WTC11 (cell line): ENCODE measurements around the gene SREBF2. TPM values are rescaled to one million over a fixed set of nuclear protein-coding genes. Genes with fewer than 3 reads are reported as not detected.

ENCODE experiments used
- ATAC-seq: fragments of 200-7000 bp; cut with Tn5 transposase; 2 replicates; pipeline ENCODE4 v1.10.0; 2021; ENCODE audit warnings: mild to moderate bottlenecking, moderate library complexity
- CTCF ChIA-PET: fragments of 300-600 bp; sonication (Branson Sonifier 250); formaldehyde crosslinking; loops from one replicate; lab custom pipeline; 2021; ENCODE audit warnings: antibody characterized with exemption; lab: Charles Lee
- POLR2A ChIA-PET: fragments of 350-600 bp; sonication (Branson Sonifier 250); formaldehyde crosslinking; loops from one replicate; lab custom pipeline; 2021; ENCODE audit warnings: antibody characterized with exemption; lab: Charles Lee
- DNase-seq: peaks from one replicate; pipeline ENCODE4 v3.0.0; 2021; ENCODE audit warnings: low spot score
- H3K27ac Mint-ChIP-seq: 2 replicates; pipeline ENCODE4 v1.8.0; 2021; ENCODE audit warnings: mixed read lengths
- H3K27me3 Mint-ChIP-seq: 2 replicates; pipeline ENCODE4 v1.8.0; 2021; ENCODE audit warnings: low read depth, mild to moderate bottlenecking, moderate library complexity, mixed read lengths
- H3K36me3 Mint-ChIP-seq: 2 replicates; pipeline ENCODE4 v1.8.0; 2021; ENCODE audit warnings: mixed read lengths
- H3K4me1 Mint-ChIP-seq: 2 replicates; pipeline ENCODE4 v1.8.0; 2022; ENCODE audit warnings: mixed read lengths
- H3K4me3 Mint-ChIP-seq: 2 replicates; pipeline ENCODE4 v1.8.0; 2021; ENCODE audit warnings: mild to moderate bottlenecking, moderate library complexity, mixed read lengths
- H3K9me3 Mint-ChIP-seq: 2 replicates; pipeline ENCODE4 v1.8.0; 2021; ENCODE audit warnings: mixed read lengths
- ATF1 ChIP-seq: sonication (generic); formaldehyde crosslinking; IDR thresholded peaks from 2 replicates; pipeline ENCODE4 v1.8.1; 2023; ENCODE audit warnings: mild to moderate bottlenecking, moderate library complexity, missing genetic modification reagents
- CBFB ChIP-seq: sonication (generic); formaldehyde crosslinking; IDR thresholded peaks from 2 replicates; pipeline ENCODE4 v1.8.1; 2022; ENCODE audit warnings: mild to moderate bottlenecking, low read depth, missing genetic modification reagents
- GABPB1 ChIP-seq: sonication (generic); formaldehyde crosslinking; IDR thresholded peaks from 2 replicates; pipeline ENCODE4 v1.8.1; 2023; ENCODE audit warnings: mild to moderate bottlenecking, missing genetic modification reagents
- IRF2 ChIP-seq: sonication (generic); formaldehyde crosslinking; IDR thresholded peaks from 2 replicates; pipeline ENCODE4 v1.8.0; 2022; ENCODE audit warnings: low read depth, missing genetic modification reagents, borderline replicate concordance
- JUN ChIP-seq: sonication (generic); formaldehyde crosslinking; IDR thresholded peaks from 2 replicates; pipeline ENCODE4 v1.8.0; 2023; ENCODE audit warnings: mild to moderate bottlenecking, missing genetic modification reagents
- MXD4 ChIP-seq: fragments of 250-450 bp; sonication (Bioruptor Pico); IDR thresholded peaks from 2 replicates; pipeline ENCODE4 v1.8.0; 2021; ENCODE audit warnings: mild to moderate bottlenecking, moderate library complexity, borderline replicate concordance
- NFYB ChIP-seq: sonication (generic); formaldehyde crosslinking; conservative IDR thresholded peaks from 2 replicates; pipeline ENCODE4 v1.8.0; 2022; ENCODE audit warnings: low read depth, missing genetic modification reagents
- NR1H2 ChIP-seq: sonication (generic); formaldehyde crosslinking; IDR thresholded peaks from 2 replicates; pipeline ENCODE4 v1.9.0; 2021; ENCODE audit warnings: mild to moderate bottlenecking, moderate library complexity, missing genetic modification reagents
- SOX15 ChIP-seq: fragments of 250-450 bp; sonication (Bioruptor Pico); IDR thresholded peaks from 2 replicates; pipeline ENCODE4 v1.9.0; 2021; ENCODE audit warnings: mild to moderate bottlenecking
- TP53 ChIP-seq: sonication (generic); formaldehyde crosslinking; IDR thresholded peaks from 2 replicates; pipeline ENCODE4 v1.8.1; 2023; ENCODE audit warnings: mild to moderate bottlenecking, missing genetic modification reagents
- USF1 ChIP-seq: sonication (generic); formaldehyde crosslinking; IDR thresholded peaks from 2 replicates; pipeline ENCODE4 v1.8.0; 2022; ENCODE audit warnings: mild to moderate bottlenecking, missing genetic modification reagents
- ZNF317 ChIP-seq: sonication (generic); formaldehyde crosslinking; IDR thresholded peaks from 2 replicates; pipeline ENCODE4 v1.8.1; 2023; ENCODE audit warnings: low read depth, mild to moderate bottlenecking, moderate library complexity, missing genetic modification reagents, borderline replicate concordance
- ZNF396 ChIP-seq: fragments of 250-450 bp; sonication (Bioruptor Pico); IDR thresholded peaks from 2 replicates; pipeline ENCODE4 v1.8.0; 2021; ENCODE audit warnings: mild to moderate bottlenecking, moderate library complexity, borderline replicate concordance
- total RNA-seq: library from RNA; stranded (reverse); gene quantifications from 3 replicates; pipeline ENCODE4 v1.2.3, GENCODE V29; 2021
- TF ChIP-seq, protein P1 (sequence below): sonication (generic); formaldehyde crosslinking; IDR thresholded peaks from 2 replicates; pipeline ENCODE4 v1.8.0; 2022; ENCODE audit warnings: mild to moderate bottlenecking, missing genetic modification reagents
- TF ChIP-seq, protein P2 (sequence below): fragments of 250-450 bp; sonication (Bioruptor Pico); IDR thresholded peaks from 2 replicates; pipeline ENCODE4 v2.1.2; 2022; ENCODE audit warnings: mild to moderate bottlenecking, moderate library complexity
- TF ChIP-seq, protein P3 (sequence below): sonication (generic); formaldehyde crosslinking; IDR thresholded peaks from 2 replicates; pipeline ENCODE4 v1.8.0; 2022; ENCODE audit warnings: mild to moderate bottlenecking, missing genetic modification reagents
- TF ChIP-seq, protein P4 (sequence below): fragments of 250-450 bp; sonication (Bioruptor Pico); IDR thresholded peaks from 2 replicates; pipeline ENCODE4 v1.9.0; 2021; ENCODE audit warnings: mild to moderate bottlenecking
- TF ChIP-seq, protein P5 (sequence below): sonication (generic); formaldehyde crosslinking; IDR thresholded peaks from 2 replicates; pipeline ENCODE4 v1.8.0; 2022; ENCODE audit warnings: mild to moderate bottlenecking, missing genetic modification reagents

The SREBF2 gene
- total RNA-seq, 1 experiment from 2014 or later = 151 TPM

DNA sequence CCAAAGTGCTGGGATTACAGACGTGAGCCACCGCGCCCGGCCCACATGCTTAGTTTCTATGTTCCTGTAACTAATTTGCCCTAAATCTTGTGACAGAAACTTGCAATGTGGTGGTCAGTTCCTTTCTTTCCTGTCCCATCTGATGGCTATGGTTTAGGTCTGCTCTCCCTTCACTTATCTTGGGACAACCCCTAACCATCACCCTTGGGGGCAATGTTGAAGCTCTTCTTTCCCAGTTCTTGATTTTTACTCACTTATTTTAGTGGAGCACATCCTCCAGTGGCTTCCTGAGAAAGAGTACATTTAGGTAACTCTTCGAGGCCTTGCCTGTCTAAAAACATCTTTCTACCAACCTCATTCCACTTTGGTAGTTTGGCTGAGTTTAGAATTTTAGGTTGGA lies 7.3 kb downstream of the SREBF2 start:
- H3K4me3 Mint-ChIP-seq = no peak overlapping the region
- ChIA-PET POLR2A (interaction anchor here (0.5 to 0.6 kb wide), 2 partner anchors 151 to 177 kb away, joined by 3 to 5 read pairs; partner anchors contain the start of gene SNU13), CTCF (interaction anchor here (0.6 to 1.2 kb wide), 4 partner anchors 17 to 365 kb away, joined by 3 to 7 read pairs (median 4); no protein-coding TSS in a partner anchor)
- H3K27me3 Mint-ChIP-seq = no peaks in the 10 kb centered on the region
- H3K9me3 Mint-ChIP-seq = no peaks in the 10 kb centered on the region
- peaks cover 45% of the 10 kb centered on the region for H3K36me3 Mint-ChIP-seq
- DNase-seq (no peak), ATAC-seq (no peak)
- peaks cover 58% of the 10 kb centered on the region for H3K4me1 Mint-ChIP-seq
- TF ChIP-seq NFYB (no peak), USF1 (no peak), IRF2 (CRISPR knock-in tag) (no peak), TP53 (CRISPR knock-in tag) (no peak)
- TF ChIP-seq, protein P1, sequence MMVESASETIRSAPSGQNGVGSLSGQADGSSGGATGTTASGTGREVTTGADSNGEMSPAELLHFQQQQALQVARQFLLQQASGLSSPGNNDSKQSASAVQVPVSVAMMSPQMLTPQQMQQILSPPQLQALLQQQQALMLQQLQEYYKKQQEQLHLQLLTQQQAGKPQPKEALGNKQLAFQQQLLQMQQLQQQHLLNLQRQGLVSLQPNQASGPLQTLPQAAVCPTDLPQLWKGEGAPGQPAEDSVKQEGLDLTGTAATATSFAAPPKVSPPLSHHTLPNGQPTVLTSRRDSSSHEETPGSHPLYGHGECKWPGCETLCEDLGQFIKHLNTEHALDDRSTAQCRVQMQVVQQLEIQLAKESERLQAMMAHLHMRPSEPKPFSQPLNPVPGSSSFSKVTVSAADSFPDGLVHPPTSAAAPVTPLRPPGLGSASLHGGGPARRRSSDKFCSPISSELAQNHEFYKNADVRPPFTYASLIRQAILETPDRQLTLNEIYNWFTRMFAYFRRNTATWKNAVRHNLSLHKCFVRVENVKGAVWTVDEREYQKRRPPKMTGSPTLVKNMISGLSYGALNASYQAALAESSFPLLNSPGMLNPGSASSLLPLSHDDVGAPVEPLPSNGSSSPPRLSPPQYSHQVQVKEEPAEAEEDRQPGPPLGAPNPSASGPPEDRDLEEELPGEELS (CRISPR knock-in tag) = no peak
- TF ChIP-seq, protein P2, sequence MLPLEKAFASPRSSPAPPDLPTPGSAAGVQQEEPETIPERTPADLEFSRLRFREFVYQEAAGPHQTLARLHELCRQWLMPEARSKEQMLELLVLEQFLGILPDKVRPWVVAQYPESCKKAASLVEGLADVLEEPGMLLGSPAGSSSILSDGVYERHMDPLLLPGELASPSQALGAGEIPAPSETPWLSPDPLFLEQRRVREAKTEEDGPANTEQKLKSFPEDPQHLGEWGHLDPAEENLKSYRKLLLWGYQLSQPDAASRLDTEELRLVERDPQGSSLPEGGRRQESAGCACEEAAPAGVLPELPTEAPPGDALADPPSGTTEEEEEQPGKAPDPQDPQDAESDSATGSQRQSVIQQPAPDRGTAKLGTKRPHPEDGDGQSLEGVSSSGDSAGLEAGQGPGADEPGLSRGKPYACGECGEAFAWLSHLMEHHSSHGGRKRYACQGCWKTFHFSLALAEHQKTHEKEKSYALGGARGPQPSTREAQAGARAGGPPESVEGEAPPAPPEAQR = no peak
- TF ChIP-seq, all 79 proteins: peak for 0
- H3K27ac Mint-ChIP-seq = peak overlapping the region; percentile 88

- CTCF ChIA-PET = interaction anchor here (1.2 to 1.9 kb wide), 2 partner anchors 100 to 144 kb away, joined by 4 to 7 read pairs; no protein-coding TSS in a partner anchor
- Mint-ChIP-seq H3K9me3 (no peaks in the 10 kb centered on the region), H3K4me1 (peaks cover 62% of the 10 kb centered on the region), H3K27ac (peak overlapping the region; percentile 88), H3K27me3 (no peaks in the 10 kb centered on the region), H3K36me3 (peaks cover 39% of the 10 kb centered on the region), H3K4me3 (no peak overlapping the region)
- TF ChIP-seq CBFB = no peak
- TF ChIP-seq JUN = no peak
- POLR2A ChIA-PET = no interaction called here
- no peak for DNase-seq
- no peak for ATAC-seq
These were observed 8.3 kb downstream of the SREBF2 start for GRCh38 chr22:41841085-41841712.

DNA sequence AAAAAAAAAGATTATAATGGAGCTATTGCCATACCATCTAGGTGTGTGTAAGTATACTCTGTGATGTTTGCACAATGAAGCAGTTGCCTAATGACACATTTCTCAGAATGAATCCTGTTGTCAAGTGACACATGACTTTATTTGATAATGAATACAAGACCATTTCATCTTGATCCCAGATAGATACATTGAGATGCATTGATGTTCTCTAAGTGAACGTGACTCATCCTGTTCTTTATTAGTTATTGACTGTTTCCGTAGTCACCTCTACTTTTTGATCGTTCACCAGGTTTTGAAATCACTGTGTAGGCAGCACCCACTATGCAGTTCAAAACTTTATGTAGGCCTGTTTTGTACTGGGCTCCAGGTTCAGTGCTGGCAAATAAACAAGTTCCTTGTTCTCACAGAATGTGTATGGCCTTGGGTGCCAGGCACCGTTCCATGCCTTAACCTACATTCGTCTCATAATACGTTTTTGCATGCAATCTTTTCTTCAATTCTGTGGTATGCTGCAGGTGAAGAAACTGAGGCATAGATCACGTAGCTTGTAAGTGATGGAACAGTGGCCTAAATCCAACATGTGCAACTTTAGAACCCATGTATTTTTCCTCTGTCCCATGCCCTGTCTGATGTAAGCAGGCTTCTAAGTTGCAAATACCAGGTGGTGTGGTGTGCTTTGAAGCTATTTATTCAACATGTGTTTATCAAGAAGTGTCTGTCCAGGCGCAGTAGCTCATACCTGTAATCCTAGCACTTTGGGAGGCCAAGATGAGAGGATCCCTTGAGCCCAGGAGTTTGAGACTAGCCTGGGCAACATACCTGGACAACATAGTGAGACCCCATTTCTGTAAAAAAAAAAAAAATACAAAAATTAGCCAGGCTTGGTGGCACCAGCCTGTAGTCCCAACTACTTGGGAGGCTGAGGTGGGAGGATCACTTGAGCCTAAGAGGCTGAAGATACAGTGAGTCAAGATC lies 10.4 kb downstream of the SREBF2 start:
- ATAC-seq = no peak

DNA sequence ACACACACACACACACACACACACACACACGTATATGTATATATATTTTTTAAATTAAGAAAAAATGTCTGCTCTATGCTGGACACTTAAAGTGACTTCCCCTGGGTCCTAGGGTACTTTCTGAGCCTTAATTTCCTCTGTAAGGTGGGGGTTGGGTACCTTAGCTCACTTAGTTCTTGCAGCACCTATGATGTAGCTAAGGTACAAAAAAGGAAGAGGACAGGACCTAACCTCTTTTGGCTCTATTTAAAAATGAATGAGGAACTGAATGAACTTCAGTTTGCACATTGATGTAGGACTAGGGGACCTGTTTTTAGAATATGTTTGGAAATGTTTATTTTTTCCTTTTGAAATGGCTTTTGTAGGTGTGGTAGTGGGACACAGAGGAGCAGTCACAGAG lies 11.1 kb downstream of the SREBF2 start:
- Mint-ChIP-seq H3K9me3 (no peaks in the 10 kb centered on the region), H3K36me3 (peaks cover 19% of the 10 kb centered on the region), H3K27ac (peak overlapping the region; percentile 64), H3K4me3 (peak overlapping the region; percentile 31), H3K27me3 (no peaks in the 10 kb centered on the region), H3K4me1 (peaks cover 63% of the 10 kb centered on the region)
- ATAC-seq (no peak), DNase-seq (no peak)
- CTCF ChIA-PET = interaction anchor here (0.8 to 4.6 kb wide), 4 partner anchors 14 to 177 kb away, joined by 3 to 36 read pairs (median 5); no protein-coding TSS in a partner anchor
- POLR2A ChIA-PET = interaction anchor here (1.9 kb wide), 1 partner anchor 11 kb away, joined by 9 read pairs; the partner anchor contains the start of gene SREBF2
- TF ChIP-seq ZNF396 (CRISPR knock-in tag) (no peak), SOX15 (CRISPR knock-in tag) (no peak), NR1H2 (CRISPR knock-in tag) (no peak), ZNF317 (no peak)
- TF ChIP-seq, protein P3, sequence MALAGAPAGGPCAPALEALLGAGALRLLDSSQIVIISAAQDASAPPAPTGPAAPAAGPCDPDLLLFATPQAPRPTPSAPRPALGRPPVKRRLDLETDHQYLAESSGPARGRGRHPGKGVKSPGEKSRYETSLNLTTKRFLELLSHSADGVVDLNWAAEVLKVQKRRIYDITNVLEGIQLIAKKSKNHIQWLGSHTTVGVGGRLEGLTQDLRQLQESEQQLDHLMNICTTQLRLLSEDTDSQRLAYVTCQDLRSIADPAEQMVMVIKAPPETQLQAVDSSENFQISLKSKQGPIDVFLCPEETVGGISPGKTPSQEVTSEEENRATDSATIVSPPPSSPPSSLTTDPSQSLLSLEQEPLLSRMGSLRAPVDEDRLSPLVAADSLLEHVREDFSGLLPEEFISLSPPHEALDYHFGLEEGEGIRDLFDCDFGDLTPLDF = no peak
- TF ChIP-seq, protein P4, sequence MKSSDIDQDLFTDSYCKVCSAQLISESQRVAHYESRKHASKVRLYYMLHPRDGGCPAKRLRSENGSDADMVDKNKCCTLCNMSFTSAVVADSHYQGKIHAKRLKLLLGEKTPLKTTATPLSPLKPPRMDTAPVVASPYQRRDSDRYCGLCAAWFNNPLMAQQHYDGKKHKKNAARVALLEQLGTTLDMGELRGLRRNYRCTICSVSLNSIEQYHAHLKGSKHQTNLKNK (CRISPR knock-in tag) = no peak
- TF ChIP-seq, protein P5, sequence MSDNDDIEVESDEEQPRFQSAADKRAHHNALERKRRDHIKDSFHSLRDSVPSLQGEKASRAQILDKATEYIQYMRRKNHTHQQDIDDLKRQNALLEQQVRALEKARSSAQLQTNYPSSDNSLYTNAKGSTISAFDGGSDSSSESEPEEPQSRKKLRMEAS = no peak

More for the DNA sequence above, 10.4 kb downstream of the SREBF2 start:
- TF ChIP-seq ATF1 (CRISPR knock-in tag) (no peak), GABPB1 (CRISPR knock-in tag) (peak; percentile 98), MXD4 (CRISPR knock-in tag) (no peak)
- POLR2A ChIA-PET = interaction anchor here (1.9 kb wide), 1 partner anchor 11 kb away, joined by 9 read pairs; the partner anchor contains the start of gene SREBF2
- H3K9me3 Mint-ChIP-seq = no peaks in the 10 kb centered on the region
- H3K4me3 Mint-ChIP-seq = no peak overlapping the region
- H3K27me3 Mint-ChIP-seq = no peaks in the 10 kb centered on the region
- peaks cover 26% of the 10 kb centered on the region for H3K36me3 Mint-ChIP-seq
- CTCF ChIA-PET = interaction anchor here (0.8 to 4.6 kb wide), 6 partner anchors 10 to 176 kb away, joined by 3 to 36 read pairs (median 3); partner anchors contain the start of gene SREBF2
- peak overlapping the region; percentile 17; the same call in 1 of the 2 replicates for H3K27ac Mint-ChIP-seq
- DNase-seq = no peak
- peaks cover 65% of the 10 kb centered on the region for H3K4me1 Mint-ChIP-seq
